Nephron progenitor cell (in vitro differentiated cells): ENCODE measurements around the gene ZFP62.

Experiments
- DNase-seq: peaks from one replicate; pipeline ENCODE4 v3.0.0; 2021
- H3K27ac Mint-ChIP-seq: 2 replicates; pipeline ENCODE4 v1.8.0; 2021; ENCODE audit warnings: mild to moderate bottlenecking, moderate library complexity, mixed read lengths
- H3K27me3 Mint-ChIP-seq: 2 replicates; pipeline ENCODE4 v1.8.0; 2021; ENCODE audit warnings: mild to moderate bottlenecking, low read depth, mixed read lengths; ENCODE audit not compliant: poor library complexity
- H3K36me3 Mint-ChIP-seq: 2 replicates; pipeline ENCODE4 v1.8.0; 2021; ENCODE audit warnings: low read depth, mixed read lengths
- H3K4me1 Mint-ChIP-seq: 2 replicates; pipeline ENCODE4 v1.8.0; 2021; ENCODE audit warnings: mixed read lengths
- H3K4me3 Mint-ChIP-seq: 2 replicates; pipeline ENCODE4 v1.8.0; 2021; ENCODE audit warnings: mild to moderate bottlenecking, moderate library complexity, mixed read lengths
- H3K9me3 Mint-ChIP-seq: 2 replicates; pipeline ENCODE4 v1.8.0; 2021; ENCODE audit warnings: mild to moderate bottlenecking, moderate library complexity, mixed read lengths
- CTCF ChIP-seq: fragments of 200-600 bp; sonication (generic); IDR thresholded peaks from 2 replicates; pipeline ENCODE4 v1.5.0; 2021; ENCODE audit warnings: antibody characterized with exemption

Gene ZFP62

GRCh38 chr5:180860887-180861822, at the start of gene ZFP62:
TSS of gene ZFP62 (minus strand) at chr5:180861276. CDS start at chr5:180861219, 57 bp downstream.
- H3K4me1 Mint-ChIP-seq: peaks cover 18% of the 10 kb centered on the region
- peak within 1 kb of the TSS; percentile 95 for H3K4me3 Mint-ChIP-seq
- no peak for TF ChIP-seq CTCF
- peaks cover 17% of the 10 kb centered on the region for H3K27me3 Mint-ChIP-seq
- DNase-seq: peak; percentile 94
- peaks cover 34% of the 10 kb centered on the region for H3K36me3 Mint-ChIP-seq
- peak within 1 kb of the TSS; percentile 87 for H3K27ac Mint-ChIP-seq
- peaks cover 30% of the 10 kb centered on the region for H3K9me3 Mint-ChIP-seq

- no peak for TF ChIP-seq CTCF
- H3K36me3 Mint-ChIP-seq: peaks cover 5% of the 10 kb centered on the region
- no peak for DNase-seq
- H3K9me3 Mint-ChIP-seq: peaks cover 26% of the 10 kb centered on the region
- H3K27me3 Mint-ChIP-seq: peaks cover 8% of the 10 kb centered on the region
- H3K4me1 Mint-ChIP-seq: peaks cover 15% of the 10 kb centered on the region
- H3K4me3 Mint-ChIP-seq: no peak overlapping the region
- H3K27ac Mint-ChIP-seq: no peak overlapping the region
Observed at GRCh38 chr5:180910735-180911134, 49.7 kb upstream of the ZFP62 start.

- no peak for DNase-seq
- peaks cover 26% of the 10 kb centered on the region for H3K9me3 Mint-ChIP-seq
- H3K4me3 Mint-ChIP-seq: no peak overlapping the region
- no peak overlapping the region for H3K27ac Mint-ChIP-seq
- peaks cover 15% of the 10 kb centered on the region for H3K4me1 Mint-ChIP-seq
- H3K27me3 Mint-ChIP-seq: peaks cover 8% of the 10 kb centered on the region
- peaks cover 5% of the 10 kb centered on the region for H3K36me3 Mint-ChIP-seq
- TF ChIP-seq CTCF: no peak
Observed at GRCh38 chr5:180910182-180910581, 49.1 kb upstream of the ZFP62 start.

- H3K36me3 Mint-ChIP-seq: peaks cover 5% of the 10 kb centered on the region
- no peak overlapping the region for H3K27ac Mint-ChIP-seq
- no peak for TF ChIP-seq CTCF
- no peak overlapping the region for H3K4me3 Mint-ChIP-seq
- peaks cover 15% of the 10 kb centered on the region for H3K4me1 Mint-ChIP-seq
- DNase-seq: no peak
- H3K9me3 Mint-ChIP-seq: peaks cover 26% of the 10 kb centered on the region
- peaks cover 8% of the 10 kb centered on the region for H3K27me3 Mint-ChIP-seq
Observed at GRCh38 chr5:180909782-180910181, 48.7 kb upstream of the ZFP62 start.

GRCh38 chr5:180908998-180909731, 48.1 kb upstream of the ZFP62 start:
- no peak for TF ChIP-seq CTCF
- Mint-ChIP-seq H3K9me3 (peaks cover 26% of the 10 kb centered on the region), H3K36me3 (peaks cover 5% of the 10 kb centered on the region), H3K4me3 (no peak overlapping the region), H3K27me3 (peaks cover 8% of the 10 kb centered on the region), H3K4me1 (peaks cover 15% of the 10 kb centered on the region), H3K27ac (no peak overlapping the region)
- DNase-seq: no peak
